ENCODE measurements around the gene PCDHA2.
"Not testable (repeated sequence)": the region's sequence is repeated elsewhere in the genome, so short reads cannot be mapped to it uniquely, and the experiment has no call there.

PCDHA2 gene

DNA sequence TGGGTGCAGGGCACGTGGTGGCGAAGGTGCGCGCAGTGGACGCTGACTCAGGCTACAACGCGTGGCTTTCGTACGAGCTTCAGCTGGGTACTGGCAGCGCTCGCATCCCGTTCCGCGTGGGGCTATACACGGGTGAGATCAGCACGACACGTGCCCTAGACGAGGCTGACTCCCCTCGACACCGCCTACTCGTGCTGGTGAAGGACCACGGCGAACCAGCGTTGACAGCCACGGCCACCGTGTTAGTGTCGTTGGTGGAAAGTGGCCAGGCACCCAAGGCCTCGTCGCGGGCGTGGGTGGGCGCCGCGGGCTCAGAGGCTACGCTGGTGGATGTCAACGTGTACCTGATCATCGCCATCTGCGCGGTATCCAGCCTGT, 2.1 kb downstream of the PCDHA2 start:
- H3K27me3 ChIP-seq (ENCODE audit: insufficient read depth, low read length), result no peaks in the 10 kb centered on the region
- peaks cover 71% of the 10 kb centered on the region for H3K9me3 ChIP-seq (ENCODE audit: insufficient read depth, low read depth, low read length)
- H3K9ac ChIP-seq (ENCODE audit: low read depth, low read length), result no peak overlapping the region
- no peak overlapping the region for H3K4me3 ChIP-seq (ENCODE audit: low read length)
- H3K4me1 ChIP-seq (ENCODE audit: insufficient read depth, low read length), result no peaks in the 10 kb centered on the region
- H3K27ac ChIP-seq (ENCODE audit: low read length), result no peak overlapping the region
- no peaks in the 10 kb centered on the region for H3K36me3 ChIP-seq (ENCODE audit: insufficient read depth, low read depth, low read length)

DNA sequence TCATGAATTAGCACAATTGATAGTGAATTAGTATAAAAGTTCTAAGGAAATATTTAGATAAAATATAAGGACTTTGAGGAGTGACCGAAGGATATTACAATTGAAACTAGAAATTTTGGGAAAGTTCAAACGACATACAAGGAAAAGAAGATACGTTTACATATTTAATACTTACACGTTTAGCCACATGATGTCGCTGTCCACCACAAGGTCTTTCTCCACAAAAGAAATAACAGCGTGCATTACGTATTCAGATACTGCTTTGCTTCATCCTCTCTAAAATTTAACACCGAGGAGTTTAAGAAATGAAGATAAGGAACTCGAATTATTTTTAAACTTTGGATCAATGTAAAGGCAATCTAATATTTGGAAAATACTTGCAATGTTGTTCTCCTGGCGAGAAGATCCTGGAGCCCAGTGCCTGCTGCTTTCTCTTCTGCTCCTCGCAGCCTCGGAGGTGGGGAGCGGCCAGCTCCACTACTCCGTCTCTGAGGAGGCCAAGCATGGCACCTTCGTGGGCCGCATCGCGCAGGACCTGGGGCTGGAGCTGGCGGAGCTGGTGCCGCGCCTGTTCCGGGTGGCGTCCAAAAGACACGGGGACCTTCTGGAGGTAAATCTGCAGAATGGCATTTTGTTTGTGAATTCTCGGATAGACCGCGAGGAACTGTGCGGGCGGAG, 6.3 kb downstream of the PCDHA2 start, which contains the start of gene PCDHA3:
Gene PCDHA3, plus strand, starts transcription at position 242 of the 678 bp plus-strand sequence.
- Histone ChIP-seq H3K27ac (ENCODE audit: low read length) (no peak within 1 kb of the TSS), H3K36me3 (ENCODE audit: insufficient read depth, low read depth, low read length) (no peaks in the 10 kb centered on the region), H3K4me1 (ENCODE audit: insufficient read depth, low read length) (no peaks in the 10 kb centered on the region), H3K27me3 (ENCODE audit: insufficient read depth, low read length) (no peaks in the 10 kb centered on the region), H3K4me3 (ENCODE audit: low read length) (no peak within 1 kb of the TSS), H3K9ac (ENCODE audit: low read depth, low read length) (no peak within 1 kb of the TSS), H3K9me3 (ENCODE audit: insufficient read depth, low read depth, low read length) (peaks cover 69% of the 10 kb centered on the region; the same call in 1 of the 2 replicates)

DNA sequence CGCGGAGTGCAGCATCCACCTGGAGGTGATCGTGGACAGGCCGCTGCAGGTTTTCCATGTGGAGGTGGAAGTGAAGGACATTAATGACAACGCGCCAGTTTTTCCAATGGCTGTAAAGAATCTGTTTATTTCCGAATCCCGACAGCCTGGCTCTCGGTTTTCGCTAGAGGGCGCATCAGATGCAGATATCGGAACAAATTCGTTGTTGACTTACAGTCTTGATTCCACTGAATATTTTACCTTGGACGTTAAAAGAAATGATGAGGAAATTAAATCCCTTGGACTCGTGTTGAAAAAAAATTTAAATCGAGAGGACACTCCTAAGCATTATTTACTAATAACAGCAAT, 6.8 kb downstream of the PCDHA2 start:
- no peaks in the 10 kb centered on the region for H3K27me3 ChIP-seq (ENCODE audit: insufficient read depth, low read length)
- H3K9ac ChIP-seq (ENCODE audit: low read depth, low read length), result no peak overlapping the region
- no peak overlapping the region for H3K27ac ChIP-seq (ENCODE audit: low read length)
- H3K36me3 ChIP-seq (ENCODE audit: insufficient read depth, low read depth, low read length), result no peaks in the 10 kb centered on the region
- H3K9me3 ChIP-seq (ENCODE audit: insufficient read depth, low read depth, low read length), result peaks cover 69% of the 10 kb centered on the region; the same call in 1 of the 2 replicates
- H3K4me1 ChIP-seq (ENCODE audit: insufficient read depth, low read length), result no peaks in the 10 kb centered on the region
- H3K4me3 ChIP-seq (ENCODE audit: low read length), result no peak overlapping the region

DNA sequence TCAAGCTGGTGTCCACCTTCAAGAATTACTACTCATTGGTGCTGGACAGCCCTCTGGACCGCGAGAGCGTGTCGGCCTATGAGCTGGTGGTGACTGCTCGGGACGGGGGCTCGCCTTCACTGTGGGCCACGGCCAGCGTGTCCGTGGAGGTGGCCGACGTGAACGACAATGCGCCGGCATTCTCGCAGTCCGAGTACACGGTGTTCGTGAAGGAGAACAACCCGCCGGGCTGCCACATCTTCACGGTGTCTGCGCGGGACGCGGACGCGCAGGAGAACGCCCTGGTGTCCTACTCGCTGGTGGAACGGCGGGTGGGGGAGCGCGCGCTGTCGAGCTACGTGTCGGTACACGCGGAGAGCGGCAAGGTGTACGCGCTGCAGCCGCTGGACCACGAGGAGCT, 7.7 kb downstream of the PCDHA2 start:
- H3K9ac ChIP-seq (ENCODE audit: low read depth, low read length); H3K27ac ChIP-seq (ENCODE audit: low read length); H3K36me3 ChIP-seq (ENCODE audit: insufficient read depth, low read depth, low read length); H3K27me3 ChIP-seq (ENCODE audit: insufficient read depth, low read length); H3K4me1 ChIP-seq (ENCODE audit: insufficient read depth, low read length); H3K4me3 ChIP-seq (ENCODE audit: low read length): not testable (repeated sequence)
- peaks cover 67% of the 10 kb centered on the region; the same call in 1 of the 2 replicates for H3K9me3 ChIP-seq (ENCODE audit: insufficient read depth, low read depth, low read length)

DNA sequence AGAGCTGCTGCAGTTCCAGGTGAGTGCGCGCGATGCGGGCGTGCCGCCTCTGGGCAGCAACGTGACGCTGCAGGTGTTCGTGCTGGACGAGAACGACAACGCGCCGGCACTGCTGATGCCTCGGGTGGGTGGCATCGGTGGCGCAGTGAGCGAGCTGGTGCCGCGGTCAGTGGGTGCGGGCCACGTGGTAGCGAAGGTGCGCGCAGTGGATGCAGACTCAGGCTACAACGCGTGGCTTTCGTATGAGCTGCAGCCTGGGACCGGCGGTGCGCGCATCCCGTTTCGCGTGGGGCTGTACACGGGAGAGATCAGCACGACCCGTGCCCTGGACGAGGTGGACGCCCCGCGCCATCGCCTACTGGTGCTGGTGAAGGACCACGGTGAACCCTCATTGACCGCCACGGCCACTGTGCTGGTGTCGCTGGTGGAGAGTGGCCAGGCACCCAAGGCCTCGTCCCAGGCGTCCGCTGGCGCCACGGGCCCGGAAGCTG, 8.2 kb downstream of the PCDHA2 start:
- Histone ChIP-seq H3K4me3 (ENCODE audit: low read length) (no peak overlapping the region), H3K9ac (ENCODE audit: low read depth, low read length) (no peak overlapping the region), H3K27ac (ENCODE audit: low read length) (no peak overlapping the region), H3K4me1 (ENCODE audit: insufficient read depth, low read length) (no peaks in the 10 kb centered on the region), H3K27me3 (ENCODE audit: insufficient read depth, low read length) (no peaks in the 10 kb centered on the region), H3K9me3 (ENCODE audit: insufficient read depth, low read depth, low read length) (peaks cover 63% of the 10 kb centered on the region; the same call in 1 of the 2 replicates), H3K36me3 (ENCODE audit: insufficient read depth, low read depth, low read length) (no peaks in the 10 kb centered on the region)

DNA sequence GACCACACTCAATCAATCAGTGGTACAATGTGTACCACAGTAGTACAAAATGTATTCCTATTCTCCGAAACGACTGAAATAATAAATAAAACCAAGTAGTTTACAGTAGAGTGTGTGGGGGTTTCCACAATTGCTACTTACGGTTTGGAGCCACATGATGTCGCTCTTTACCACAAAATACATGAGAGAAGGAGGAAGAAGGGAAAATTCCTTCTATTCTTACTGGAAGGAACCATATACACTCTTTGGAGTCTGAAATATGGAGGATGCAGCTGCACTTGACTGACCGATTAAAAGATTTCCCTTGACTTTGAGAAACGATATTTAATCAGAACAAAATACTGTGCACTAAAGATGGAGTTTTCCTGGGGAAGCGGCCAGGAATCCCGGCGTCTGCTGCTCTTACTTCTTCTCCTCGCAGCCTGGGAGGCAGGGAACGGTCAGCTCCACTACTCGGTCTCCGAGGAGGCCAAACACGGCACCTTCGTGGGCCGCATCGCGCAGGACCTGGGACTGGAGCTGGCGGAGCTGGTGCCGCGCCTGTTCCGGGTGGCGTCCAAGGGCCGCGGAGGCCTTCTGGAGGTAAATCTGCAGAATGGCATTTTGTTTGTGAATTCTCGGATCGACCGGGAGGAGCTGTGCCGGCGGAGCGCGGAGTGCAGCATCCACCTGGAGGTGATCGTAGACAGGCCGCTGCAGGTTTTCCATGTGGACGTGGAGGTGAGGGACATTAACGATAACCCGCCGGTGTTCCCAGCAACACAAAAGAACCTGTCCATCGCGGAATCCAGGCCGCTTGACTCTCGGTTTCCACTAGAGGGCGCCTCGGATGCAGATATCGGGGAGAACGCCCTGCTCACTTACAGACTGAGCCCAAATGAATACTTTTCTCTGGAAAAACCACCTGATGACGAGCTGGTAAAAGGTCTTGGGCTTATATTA, 12.5 kb downstream of the PCDHA2 start, which contains the start of gene PCDHA4:
Gene PCDHA4, plus strand, starts transcription at position 235 of the 942 bp plus-strand sequence.
- peaks cover 32% of the 10 kb centered on the region; the same call in 1 of the 2 replicates for H3K9me3 ChIP-seq (ENCODE audit: insufficient read depth, low read depth, low read length)
- H3K9ac ChIP-seq (ENCODE audit: low read depth, low read length), result no peak within 1 kb of the TSS
- no peak within 1 kb of the TSS for H3K27ac ChIP-seq (ENCODE audit: low read length)
- H3K4me1 ChIP-seq (ENCODE audit: insufficient read depth, low read length), result no peaks in the 10 kb centered on the region
- H3K4me3 ChIP-seq (ENCODE audit: low read length), result peak within 1 kb of the TSS; percentile 38
- H3K36me3 ChIP-seq (ENCODE audit: insufficient read depth, low read depth, low read length), result no peaks in the 10 kb centered on the region
- H3K27me3 ChIP-seq (ENCODE audit: insufficient read depth, low read length), result no peaks in the 10 kb centered on the region

DNA sequence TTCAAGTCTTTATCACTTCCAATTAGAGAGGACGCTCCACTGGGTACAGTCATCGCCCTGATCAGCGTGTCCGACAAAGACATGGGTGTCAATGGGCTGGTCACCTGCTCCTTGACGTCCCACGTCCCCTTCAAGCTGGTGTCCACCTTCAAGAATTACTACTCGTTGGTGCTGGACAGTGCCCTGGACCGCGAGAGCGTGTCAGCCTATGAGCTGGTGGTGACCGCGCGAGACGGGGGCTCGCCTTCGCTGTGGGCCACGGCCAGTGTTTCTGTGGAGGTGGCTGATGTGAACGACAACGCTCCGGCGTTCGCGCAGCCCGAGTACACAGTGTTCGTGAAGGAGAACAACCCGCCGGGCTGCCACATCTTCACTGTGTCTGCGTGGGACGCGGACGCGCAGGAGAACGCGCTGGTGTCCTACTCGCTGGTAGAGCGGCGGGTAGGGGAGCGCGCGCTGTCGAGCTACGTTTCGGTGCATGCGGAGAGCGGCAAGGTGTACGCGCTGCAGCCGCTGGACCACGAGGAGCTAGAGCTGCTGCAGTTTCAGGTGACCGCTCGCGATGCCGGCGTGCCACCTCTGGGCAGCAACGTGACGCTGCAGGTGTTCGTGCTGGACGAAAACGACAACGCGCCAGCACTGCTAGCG, 13.7 kb downstream of the PCDHA2 start:
- not testable (repeated sequence) for H3K4me1 ChIP-seq (ENCODE audit: insufficient read depth, low read length); H3K4me3 ChIP-seq (ENCODE audit: low read length); H3K36me3 ChIP-seq (ENCODE audit: insufficient read depth, low read depth, low read length); H3K9ac ChIP-seq (ENCODE audit: low read depth, low read length); H3K27ac ChIP-seq (ENCODE audit: low read length); H3K27me3 ChIP-seq (ENCODE audit: insufficient read depth, low read length)
- H3K9me3 ChIP-seq (ENCODE audit: insufficient read depth, low read depth, low read length), result peaks cover 29% of the 10 kb centered on the region; the same call in 1 of the 2 replicates

DNA sequence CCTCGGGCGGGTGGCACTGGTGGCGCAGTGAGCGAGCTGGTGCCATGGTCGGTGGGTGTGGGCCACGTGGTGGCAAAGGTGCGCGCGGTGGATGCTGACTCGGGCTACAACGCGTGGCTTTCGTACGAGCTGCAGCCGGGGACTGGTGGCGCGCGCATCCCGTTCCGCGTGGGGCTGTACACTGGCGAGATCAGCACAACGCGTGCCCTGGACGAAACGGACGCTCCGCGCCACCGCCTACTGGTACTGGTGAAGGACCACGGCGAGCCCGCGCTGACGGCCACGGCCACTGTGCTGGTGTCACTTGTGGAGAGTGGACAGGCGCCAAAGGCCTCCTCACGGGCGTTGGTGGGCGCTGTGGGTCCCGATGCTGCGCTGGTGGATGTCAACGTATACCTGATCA, 14.2 kb downstream of the PCDHA2 start:
- Histone ChIP-seq H3K9me3 (ENCODE audit: insufficient read depth, low read depth, low read length) (peaks cover 24% of the 10 kb centered on the region; the same call in 1 of the 2 replicates), H3K27ac (ENCODE audit: low read length) (no peak overlapping the region)

DNA sequence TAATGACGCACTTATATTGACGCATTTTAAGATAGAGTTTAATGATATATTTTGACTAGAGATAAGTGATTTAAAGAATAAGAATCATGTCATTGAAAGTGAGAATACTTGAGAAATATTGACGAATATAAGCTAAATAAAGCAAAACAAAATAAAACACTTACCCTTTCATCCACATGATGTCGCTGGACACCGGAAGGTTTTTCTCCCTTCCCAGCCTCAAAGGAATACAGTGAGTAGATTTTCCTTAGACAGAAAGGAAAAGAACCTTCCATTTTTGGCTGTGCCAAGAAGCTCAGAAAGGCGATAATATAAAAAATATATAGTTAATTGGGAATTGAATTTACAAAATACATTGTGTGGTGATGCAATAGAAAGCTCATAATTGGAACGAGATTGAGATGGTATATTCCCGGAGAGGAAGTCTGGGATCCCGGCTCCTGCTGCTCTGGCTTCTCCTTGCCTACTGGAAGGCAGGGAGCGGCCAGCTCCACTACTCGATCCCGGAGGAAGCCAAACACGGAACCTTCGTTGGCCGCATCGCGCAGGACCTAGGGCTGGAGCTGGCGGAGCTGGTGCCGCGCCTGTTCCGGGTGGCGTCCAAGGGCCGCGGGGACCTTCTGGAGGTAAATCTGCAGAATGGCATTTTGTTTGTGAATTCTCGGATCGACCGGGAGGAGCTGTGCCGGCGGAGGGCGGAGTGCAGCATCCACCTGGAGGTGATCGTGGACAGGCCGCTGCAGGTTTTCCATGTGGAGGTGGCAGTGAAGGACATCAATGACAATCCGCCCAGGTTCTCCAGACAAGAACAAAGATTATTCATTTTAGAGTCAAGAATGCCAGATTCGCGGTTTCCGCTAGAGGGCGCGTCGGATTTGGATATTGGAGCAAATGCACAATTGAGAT, 27.0 kb downstream of the PCDHA2 start, which contains the start of gene PCDHA5:
Gene PCDHA5, plus strand, starts transcription at position 239 of the 906 bp plus-strand sequence.
- Histone ChIP-seq H3K27ac (ENCODE audit: low read length) (no peak within 1 kb of the TSS), H3K9me3 (ENCODE audit: insufficient read depth, low read depth, low read length) (peaks cover 50% of the 10 kb centered on the region; the same call in 1 of the 2 replicates), H3K9ac (ENCODE audit: low read depth, low read length) (no peak within 1 kb of the TSS), H3K4me1 (ENCODE audit: insufficient read depth, low read length) (no peaks in the 10 kb centered on the region), H3K36me3 (ENCODE audit: insufficient read depth, low read depth, low read length) (no peaks in the 10 kb centered on the region), H3K4me3 (ENCODE audit: low read length) (no peak within 1 kb of the TSS), H3K27me3 (ENCODE audit: insufficient read depth, low read length) (no peaks in the 10 kb centered on the region)

More for the DNA sequence above, 14.2 kb downstream of the PCDHA2 start:
- Histone ChIP-seq H3K36me3 (ENCODE audit: insufficient read depth, low read depth, low read length) (no peaks in the 10 kb centered on the region), H3K9ac (ENCODE audit: low read depth, low read length) (no peak overlapping the region), H3K4me3 (ENCODE audit: low read length) (no peak overlapping the region), H3K27me3 (ENCODE audit: insufficient read depth, low read length) (no peaks in the 10 kb centered on the region), H3K4me1 (ENCODE audit: insufficient read depth, low read length) (no peaks in the 10 kb centered on the region)

DNA sequence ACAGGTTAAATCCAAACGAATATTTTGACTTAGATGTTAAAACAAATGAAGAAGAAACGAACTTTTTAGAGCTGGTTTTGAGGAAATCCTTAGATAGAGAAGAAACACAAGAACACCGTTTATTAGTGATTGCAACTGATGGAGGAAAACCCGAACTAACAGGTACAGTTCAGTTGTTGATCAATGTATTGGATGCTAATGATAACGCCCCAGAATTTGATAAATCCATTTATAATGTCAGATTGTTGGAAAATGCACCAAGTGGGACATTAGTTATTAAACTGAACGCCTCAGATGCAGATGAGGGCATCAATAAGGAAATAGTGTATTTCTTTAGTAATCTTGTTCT, 27.6 kb downstream of the PCDHA2 start:
- no peak overlapping the region for H3K9ac ChIP-seq (ENCODE audit: low read depth, low read length)
- H3K4me1 ChIP-seq (ENCODE audit: insufficient read depth, low read length), result no peaks in the 10 kb centered on the region
- no peak overlapping the region for H3K4me3 ChIP-seq (ENCODE audit: low read length)
- no peaks in the 10 kb centered on the region for H3K36me3 ChIP-seq (ENCODE audit: insufficient read depth, low read depth, low read length)
- H3K27me3 ChIP-seq (ENCODE audit: insufficient read depth, low read length), result no peaks in the 10 kb centered on the region
- H3K9me3 ChIP-seq (ENCODE audit: insufficient read depth, low read depth, low read length), result peaks cover 48% of the 10 kb centered on the region; the same call in 1 of the 2 replicates
- H3K27ac ChIP-seq (ENCODE audit: low read length), result no peak overlapping the region
